Activated CD8-positive, alpha-beta memory T cell treated with anti-CD3 and anti-CD28 coated beads, Interleukin-2, amount 50 U/mL, for 24 hours (primary cell): ENCODE measurements around the gene ST6GALNAC6.

Experiments used
- DNase-seq: peaks from one replicate; pipeline ENCODE4 v3.0.0-alpha.2; 2020; ENCODE audit errors: extremely low read depth

Gene ST6GALNAC6

DNA sequence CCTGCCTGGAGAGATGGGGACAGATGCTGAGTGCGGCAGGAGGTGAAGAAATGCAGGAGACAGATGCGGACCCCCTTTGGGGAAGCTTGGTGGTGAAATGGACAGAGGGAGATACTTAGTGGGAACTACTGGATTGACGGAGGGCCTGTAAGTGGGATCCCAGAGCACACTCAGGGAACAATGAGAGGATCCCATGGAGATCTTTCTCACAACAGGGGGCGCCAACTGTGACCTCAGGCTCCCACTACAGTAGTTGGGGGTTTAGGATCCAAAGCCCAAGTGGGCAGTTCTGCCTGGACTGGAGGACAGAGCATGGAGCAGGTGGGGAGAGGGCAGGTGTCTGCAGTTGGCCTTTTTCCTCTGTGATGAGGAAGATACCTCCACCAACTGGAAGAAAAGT lies 34.8 kb upstream of the ST6GALNAC6 start:
- DNase-seq, result no peak

DNA sequence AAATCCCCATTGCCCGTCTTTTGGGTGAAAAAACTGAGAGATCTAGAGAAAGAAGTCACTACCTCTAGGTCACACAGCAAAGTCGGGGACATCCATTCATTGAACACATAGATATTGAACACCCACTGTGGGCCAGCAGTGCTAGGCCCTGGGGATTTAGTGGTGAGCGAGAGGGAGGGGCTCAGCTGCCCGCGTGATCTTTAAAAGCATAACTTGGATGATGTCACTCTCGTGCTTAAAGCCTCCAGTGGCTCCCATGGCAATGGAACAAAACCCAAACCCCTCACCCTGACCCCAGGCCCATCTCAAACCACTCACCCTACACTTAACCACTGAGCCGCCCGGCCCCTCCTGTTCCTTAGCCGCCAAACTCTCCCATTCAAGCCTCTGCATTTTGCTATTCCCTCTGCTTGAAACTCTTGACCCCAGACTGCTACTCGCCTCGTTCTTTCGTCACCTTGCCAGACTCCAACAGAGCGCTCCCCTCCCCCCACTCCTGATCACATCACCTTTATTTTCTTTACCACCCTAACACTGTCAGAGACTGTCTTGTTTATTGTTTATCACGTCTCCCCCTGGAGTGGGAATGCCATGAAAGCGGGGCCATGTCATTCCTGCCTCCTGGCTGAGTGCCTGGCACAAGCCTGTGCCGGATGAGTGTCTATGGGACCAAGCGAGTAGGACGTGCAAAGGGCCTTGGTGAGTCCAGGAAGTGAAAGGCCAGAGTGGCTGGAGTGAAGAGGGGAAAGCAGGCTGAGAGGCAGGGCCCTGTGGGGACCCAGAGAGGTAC lies 31.9 kb upstream of the ST6GALNAC6 start:
- DNase-seq, result no peak

DNA sequence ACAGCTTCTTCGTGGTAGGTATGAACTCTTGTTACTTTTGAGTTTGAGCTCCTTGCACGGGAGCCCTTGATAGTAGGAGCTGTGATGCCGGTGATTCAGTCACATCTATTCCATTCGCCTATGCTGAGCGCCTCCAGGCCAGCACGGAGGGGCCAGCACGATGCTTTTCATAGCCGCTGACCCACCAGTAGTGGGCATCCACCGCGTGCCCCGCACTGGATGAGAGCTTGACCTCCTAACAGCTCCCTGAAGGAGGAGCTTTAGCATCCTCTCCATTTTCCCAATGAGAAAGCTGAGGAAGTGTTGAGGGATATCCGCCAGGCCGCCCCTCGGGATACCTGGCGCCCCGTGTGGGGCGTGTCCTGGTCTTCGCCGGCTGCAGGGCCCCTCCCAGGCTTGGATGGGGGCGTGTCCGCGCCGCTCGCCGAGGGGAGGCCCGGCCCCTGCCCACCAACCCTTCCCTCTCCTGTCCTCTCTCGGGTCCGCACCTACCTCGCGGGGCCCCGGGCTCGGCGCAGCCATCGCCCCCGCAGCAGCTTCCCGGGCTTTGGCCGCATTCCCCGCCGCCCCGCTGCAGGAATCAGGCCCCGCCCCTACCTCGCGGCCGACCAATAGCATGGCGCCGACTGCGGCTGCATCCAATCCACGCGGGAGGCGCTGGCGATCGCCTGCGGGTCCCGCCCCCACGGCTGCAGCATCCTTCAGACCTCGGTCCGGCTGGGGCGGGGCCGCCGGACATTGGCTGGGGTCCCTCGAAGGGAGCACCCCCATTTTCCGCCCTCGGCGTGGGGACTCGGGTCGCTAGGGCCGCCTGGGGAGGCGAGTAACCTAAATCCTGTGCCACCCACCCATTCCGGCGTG lies 31.1 kb upstream of the ST6GALNAC6 start, which contains the start of gene PIP5KL1:
Gene PIP5KL1 (minus strand): TSS at position 547 of the 861 bp plus-strand sequence. CDS start 25 bp downstream, at position 522.
- DNase-seq, result no peak

DNA sequence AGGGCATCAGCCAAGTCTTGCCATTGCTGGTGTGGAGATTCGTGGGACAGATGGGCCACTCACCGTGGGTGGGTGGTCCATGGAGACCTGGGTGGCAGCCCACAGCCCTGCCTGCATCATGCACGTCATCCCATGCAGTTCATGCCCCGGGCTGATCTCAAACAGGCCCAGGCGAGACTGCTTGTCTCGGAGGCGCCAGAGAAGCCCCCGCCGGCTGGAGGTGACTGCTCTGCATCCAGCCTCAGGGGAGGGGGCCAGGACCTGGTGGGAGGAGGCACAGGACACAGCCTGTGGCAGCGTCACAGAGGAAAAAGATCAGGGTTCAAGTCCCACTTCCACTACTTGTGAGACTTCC lies 30.2 kb upstream of the ST6GALNAC6 start:
- no peak for DNase-seq

DNA sequence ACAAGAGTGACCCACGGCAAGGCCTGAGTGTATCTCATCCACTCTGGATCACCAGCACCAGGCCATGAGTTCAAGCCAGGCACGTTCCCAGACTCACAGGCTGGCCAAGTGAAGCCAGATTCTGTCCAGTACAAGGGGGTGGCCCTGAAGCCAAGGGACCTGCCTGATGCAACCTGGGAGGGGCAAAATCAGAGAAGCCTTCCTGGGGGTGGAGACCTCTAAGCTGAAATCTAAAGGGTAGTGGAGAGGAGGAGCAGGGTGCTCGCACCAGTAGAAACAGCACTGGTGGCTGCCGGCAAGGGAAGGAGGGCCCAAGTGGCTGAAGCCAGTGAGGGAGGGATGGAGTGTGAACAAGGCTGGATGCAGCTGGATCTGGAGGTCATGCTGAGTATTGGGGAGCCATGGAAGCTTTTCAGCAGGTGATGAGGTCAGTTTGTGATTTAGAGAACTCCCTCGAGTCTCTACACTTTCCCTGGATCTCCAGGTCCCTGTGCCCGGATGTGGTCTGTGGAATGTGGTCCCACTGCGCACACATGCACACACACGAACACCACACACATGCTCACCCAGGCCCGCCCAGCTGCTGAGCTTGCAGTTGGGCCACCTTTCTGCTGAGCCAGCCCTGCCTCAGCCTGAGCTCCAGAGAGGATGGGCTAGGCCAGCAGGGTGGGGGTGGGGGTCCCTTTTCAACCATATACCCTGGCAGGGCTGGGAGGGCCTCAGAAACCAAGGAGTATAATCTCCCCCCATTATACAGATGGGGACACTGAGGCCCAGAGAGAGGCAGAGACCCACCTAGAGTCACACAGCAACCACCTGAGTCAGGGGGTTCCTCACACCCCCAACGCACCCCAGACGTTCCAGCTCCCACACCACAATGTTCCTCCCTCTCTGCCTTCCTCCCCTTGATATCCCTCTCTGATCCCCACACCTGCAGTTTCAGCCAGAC lies 29.5 kb upstream of the ST6GALNAC6 start:
- DNase-seq, result no peak

DNA sequence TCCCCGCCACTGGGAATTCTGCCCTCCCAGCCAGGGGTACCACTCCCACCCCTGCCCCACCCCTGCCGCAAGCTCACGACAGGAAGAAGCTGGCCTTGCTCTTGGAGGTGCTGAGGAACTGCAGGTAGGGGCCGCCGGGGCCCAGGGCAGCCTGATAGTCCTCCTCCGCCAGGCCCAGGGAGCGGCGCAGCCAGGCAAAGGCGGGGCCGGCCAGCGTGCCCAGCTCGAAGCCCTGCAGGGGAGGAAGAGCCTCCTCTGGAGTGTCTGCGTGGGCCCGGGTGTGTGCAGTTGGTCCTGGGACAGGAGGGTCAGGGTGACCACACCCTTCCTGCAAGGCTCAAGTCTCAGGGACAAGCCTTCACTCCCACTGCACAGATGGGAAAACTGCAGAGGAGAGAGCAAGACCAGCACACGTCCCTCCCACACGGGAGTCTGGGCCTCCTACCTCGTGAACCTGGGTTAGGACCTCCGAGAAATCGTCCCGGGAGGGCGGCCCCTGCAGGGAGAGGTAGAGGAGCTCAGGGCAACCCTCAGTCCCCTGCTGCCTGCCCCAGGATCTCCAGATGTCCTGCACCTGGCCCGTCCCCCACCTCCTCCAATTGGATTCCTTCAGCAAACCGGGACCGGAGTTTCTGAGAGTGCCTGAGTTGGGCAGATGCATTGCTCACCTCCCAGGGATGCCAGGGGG lies 28.7 kb upstream of the ST6GALNAC6 start:
- no peak for DNase-seq

DNA sequence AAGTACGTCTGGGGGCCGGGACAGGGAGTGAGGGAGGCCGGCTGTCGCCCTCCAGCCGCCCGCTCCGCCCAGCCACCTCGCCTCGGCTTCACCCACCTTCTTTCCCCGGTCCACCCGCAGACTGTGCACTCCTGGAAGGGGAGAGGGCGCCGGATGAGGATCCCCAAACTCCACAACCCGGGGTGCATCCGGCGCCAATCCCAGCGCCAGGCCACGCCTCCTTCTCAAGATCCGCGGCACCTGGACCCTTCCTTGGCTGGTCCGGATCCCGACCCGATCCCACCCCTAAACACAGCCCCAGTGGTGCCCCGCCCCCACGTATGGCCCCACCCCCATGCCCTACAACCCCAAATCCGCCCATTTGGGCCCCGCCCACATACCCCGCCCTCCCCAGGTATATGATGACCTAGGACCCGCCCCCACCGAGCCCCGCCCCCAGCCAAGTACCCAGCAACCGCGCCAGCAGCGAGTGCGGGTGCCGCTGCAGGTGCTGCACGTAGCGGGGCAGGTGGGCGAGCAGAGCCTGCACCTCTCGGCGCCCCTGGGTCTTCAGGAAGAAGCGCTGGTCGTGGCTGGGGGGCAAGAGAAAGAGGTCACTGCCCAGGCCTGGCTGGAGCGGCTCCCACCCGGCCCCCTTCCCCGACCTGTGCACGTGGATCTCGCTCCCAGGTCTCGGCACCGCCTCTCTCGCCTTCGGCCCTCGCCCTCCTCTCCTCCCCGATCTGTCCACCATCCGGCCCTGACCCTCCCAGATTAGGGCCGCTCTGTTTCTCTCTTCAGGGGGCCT lies 28.0 kb upstream of the ST6GALNAC6 start:
- no peak for DNase-seq

DNA sequence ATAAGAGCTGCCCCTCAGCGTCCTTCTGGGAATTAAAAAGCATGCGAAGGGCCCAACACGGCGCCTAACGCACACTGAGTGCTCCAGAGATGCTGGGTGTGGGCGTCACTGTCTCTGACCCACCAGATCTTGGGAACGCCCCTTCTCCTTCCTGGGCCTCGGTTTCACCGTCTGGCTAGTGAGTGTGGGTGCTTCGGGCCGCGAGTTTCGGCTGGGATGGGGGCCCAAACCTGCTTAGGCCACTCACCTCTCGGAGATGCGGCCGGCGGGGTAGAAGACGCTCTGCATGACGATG lies 27.4 kb upstream of the ST6GALNAC6 start:
- no peak for DNase-seq

DNA sequence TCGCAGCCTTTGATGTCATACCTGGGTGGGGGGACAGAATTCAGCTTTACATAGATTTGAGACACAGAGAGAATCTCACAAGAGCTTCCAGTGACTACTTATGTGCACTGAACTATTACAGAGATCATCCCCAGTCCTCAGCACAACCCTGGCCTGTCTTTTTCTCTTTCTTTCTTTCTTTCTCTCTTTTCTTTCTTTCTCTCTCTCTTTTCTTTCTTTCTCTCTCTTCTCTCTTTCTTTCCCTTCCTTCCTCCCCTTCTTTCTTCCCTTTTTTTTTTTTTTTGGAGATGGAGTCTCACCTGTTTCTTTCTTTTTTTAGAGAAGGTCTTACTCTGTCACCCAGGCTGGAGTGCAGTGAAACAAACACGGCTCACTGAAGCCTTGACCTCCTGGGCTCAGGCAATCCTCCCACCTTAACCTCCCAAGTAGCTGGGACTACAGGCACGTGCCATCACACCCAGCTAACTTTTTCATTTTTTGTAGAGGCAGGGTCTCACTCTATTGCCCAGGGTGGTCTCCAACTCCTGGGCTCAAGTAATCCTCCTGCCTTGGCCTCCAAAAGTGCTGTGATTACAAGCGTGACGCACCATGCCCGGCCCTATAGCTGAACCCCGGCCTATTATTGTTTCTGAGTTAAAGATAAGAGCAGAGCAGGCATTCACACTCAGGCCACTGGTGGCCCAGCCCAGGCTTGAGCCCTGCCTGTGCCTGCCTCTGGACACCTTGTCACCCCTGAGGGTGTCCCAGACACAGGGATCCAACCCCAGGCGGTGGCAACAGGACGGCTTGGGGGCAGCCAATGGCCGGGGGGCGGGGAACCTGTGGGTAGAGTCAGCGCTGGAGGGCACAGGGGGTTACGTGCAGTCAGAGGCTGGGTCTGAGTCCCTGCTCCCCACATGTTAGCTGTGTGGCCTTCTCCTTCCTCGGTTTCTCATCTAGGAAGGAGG lies 26.8 kb upstream of the ST6GALNAC6 start:
- no peak for DNase-seq

DNA sequence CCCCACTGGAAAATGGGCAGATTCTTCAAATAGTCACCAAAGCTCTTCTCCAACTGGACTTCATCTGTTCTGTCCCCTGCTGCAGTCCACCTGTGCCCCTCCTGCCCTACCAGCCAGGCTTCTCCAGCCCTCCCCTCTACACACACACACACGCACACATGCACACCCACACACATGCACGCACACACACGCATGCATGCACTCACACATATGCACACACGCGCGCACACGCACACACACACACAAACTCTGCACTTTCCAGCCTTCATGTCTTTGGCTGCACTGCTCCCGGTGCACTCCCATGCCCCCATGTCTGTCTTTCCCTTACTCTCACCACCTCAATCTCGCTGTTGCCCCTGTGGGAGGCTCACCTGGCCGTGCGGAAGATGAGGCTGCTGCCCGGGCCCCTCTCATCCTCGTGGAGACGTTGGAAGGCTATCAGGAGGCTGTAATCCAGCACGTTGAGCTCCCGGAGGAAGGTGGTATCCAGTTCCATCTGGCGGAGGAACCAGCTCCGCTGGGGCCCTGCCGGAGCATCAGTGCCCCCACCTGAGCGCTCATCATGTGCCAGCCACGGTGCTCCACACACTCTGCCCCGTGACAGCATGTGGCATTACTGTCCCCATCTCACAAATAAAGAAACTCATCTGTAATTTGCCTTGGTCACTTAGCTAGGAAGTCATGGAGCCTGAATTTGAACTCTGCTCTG lies 25.5 kb upstream of the ST6GALNAC6 start:
- no peak for DNase-seq

DNA sequence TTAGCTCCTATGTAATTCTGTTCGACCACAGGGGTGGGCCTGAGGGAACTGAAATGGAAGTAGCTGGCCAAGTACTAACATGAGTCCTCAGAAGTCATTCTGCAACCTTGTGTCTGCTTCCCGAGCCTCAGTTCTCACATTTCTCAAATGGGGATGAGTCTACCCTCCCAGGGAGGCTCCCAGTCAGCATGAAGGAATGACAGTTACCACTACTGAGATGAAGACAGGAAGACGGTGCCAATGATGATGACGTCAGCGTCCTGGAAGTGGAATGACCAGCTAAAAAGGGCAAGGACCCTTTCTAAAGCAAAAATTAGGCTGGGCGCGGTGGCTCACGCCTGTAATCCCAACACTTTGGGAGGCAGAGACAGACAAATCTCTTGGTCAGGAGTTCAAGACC lies 24.4 kb upstream of the ST6GALNAC6 start:
- DNase-seq, result no peak

DNA sequence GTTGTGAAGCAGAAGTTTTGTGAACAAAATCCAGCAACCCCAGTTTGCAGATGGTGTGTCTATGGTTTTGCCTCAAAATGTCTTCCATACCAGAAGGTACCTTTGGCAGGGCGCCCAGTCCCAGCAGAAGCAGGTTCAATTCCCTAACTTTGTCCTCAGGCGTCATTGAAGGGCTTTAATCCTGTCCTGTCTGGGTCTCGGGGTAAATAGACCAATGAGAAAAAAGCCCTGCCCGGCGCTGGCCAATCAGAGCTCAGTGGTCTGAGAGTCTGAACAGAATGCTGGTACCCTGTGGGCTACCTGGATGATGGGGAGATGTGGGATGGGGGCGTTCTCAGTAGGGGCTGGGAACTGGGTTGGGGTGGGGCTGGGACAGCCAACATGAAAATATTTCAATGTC lies 23.6 kb upstream of the ST6GALNAC6 start:
- no peak for DNase-seq

DNA sequence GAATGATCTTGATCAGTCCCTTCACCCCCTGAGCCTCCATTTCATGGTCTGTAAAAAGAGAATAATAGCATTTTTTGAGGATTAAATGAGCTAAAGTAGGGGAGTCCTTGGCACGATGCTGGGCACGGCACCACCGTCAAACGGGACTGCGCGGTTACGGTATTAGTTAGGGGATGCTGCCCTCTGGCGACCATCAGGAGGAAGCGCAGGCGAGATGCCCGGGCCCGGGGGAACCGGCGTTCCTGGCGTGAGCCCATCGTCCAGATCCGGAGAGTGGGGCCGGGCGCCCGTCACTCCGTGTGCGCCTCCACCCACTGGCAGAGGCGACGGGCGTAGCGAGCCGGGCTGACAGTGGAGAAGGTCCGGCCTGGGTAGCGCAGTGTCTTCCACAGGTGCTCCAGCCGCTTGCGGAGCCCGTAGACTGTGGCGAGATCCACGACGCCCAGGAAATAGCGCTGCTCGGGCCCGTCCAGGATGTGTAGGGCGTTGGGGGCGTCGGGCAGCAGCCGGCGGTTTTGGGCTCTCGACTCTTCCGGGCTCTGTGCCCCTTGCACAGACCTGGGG lies 22.2 kb upstream of the ST6GALNAC6 start:
- DNase-seq, result no peak

DNA sequence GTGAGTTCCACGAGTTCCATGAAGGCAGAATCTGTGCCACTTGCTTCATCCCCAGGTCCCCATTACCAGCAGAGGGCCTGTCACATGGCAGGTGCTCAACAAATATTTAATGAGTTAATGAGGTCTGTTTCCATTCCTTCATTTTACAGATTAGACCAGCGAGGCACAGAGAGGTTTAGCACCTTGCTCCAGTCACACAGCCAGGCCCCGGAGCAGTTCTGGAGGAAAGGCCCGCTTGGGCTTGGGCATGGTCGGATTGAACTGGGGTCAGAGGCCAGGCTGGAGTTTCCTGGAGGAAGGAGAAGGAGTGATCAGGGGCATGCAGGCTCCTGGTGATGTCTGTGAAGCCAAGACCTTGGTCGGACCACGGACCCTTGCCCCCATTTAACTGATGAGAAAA lies 21.4 kb upstream of the ST6GALNAC6 start:
- no peak for DNase-seq

DNA sequence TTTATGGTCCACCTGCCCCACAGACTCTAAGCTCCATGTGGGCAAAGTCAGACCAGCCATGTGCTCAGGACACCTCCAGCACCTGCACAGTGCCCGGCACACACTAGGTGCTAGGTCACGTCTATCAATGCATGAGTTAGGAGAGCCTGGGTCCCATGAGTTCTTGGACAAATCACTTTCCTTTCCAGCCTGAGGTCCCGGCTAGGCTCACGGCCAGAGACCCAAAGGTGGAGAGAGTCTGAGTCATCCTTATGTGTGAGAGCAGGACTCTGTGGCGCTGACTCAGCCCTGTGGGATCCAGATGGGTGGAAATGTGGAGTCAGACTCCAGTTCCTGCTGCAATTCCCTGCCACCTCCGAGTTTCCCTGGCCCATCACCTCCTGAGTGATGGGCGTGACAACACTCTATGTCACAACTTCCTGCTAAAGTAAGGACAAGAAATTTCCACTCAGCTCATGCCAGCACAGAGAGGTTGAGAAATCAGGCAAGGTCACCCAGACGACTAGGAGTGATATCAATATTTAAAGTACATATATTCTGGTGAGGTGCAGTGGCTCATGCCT lies 19.9 kb upstream of the ST6GALNAC6 start:
- DNase-seq, result no peak

DNA sequence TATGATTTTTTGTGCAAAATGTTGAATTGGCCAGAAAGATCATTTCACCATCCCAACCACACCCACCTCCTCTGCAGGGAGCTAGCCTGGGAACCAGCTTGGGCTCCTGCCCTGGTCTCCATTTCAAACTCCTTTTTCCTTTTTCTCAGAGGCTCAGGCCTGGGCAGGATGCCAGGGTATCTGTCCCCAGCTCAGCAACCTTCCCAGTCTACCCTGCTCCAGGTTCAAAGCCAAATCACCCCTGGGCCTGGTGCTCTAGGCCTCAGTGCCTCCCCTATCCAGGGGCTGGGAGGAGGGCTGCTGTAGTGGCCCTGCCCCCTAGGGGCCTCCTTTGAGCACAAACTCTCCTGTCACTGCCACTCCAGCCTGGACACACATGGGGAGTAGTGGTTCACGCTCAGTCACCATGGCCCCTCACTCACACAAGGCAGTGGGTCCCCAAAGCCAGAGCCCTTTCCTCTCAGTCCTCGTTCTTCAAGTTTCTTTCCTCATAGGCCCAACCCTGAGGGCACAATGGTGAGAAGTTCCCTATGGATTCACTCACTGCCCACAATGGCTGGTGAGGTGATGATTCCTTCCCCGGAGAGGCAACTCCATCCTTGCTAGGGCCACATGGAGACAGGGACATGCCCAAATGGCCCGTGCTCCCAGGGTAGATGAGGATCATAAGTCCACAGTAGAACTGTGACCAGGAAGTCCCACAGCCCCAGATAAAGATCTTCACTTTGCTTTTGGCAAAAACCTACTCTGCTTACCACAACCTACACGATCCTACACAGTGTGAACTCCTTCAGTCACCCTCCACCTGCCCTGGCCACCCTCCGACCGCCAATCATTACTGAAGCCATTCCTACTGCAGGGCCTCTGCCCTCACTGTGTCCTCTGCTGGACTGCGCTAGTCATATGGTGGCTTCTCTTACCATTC lies 19.0 kb upstream of the ST6GALNAC6 start:
- DNase-seq, result no peak

DNA sequence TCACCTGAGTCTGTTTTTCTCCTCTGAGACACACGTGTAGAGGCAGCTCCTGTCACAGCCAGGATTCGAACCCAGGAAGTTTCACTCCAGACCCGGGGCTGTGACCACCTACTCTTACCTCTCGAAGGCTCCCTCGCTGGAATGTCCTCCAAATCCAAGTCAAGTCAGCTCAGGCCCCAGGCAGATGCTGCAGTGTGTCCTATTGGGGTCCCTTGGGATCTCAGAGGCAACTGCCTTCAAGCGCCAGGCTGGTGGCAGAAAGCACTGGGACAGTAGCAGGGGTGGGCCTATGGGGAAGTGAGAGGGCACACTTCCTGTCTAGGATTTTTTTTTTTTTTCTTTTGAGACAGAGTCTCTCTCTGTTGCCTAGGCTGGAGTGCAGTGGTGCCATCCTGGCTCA lies 18.2 kb upstream of the ST6GALNAC6 start:
- DNase-seq, result no peak
